ENCODE measurements around the gene NT5C1A. TPM values are rescaled to one million over a fixed set of nuclear protein-coding genes. Genes with fewer than 3 reads are reported as not detected.

Gene NT5C1A
- total RNA-seq, 1 experiment from 2014 or later = not detected

DNA sequence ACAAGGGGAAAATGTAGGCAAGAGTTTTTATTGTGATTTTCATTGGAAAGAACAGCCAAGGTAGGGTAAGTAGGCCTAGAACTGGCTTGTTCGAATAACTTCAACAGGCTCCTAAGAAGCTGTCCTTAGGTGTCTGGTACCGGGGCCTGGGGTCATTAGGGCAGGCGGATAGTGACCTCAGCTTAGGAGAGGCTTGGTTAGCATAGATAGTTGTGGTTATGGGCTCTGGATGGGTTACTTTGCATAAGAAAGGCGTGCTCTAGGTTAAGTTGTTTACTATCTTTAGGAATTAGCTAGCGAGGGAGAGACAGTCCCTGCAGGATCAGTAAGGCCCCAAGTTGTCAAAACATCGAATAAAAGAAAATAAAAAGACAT lies 40.0 kb upstream of the NT5C1A start:
- peaks cover 86% of the 10 kb centered on the region for H3K27me3 ChIP-seq (ENCODE audit: insufficient read depth, low read length)
- H2AK5ac ChIP-seq (ENCODE audit: insufficient read length, low read length) = no peak overlapping the region
- H4K91ac ChIP-seq (ENCODE audit: insufficient read length, low read depth, low read length) = no peak overlapping the region
- no peak overlapping the region for H2BK5ac ChIP-seq (ENCODE audit: insufficient read length, low read length)
- H3K4me2 ChIP-seq (ENCODE audit: insufficient read depth, insufficient read length, low read length) = no peak overlapping the region
- Mint-ChIP-seq H3K36me3 (ENCODE audit: insufficient read depth in 1 of 3, low read depth in 3 of 3) (no peaks in the 10 kb centered on the region), H3K4me1 (peaks cover 16 to 22% of the 10 kb centered on the region in 2 experiments), H3K27ac (peak overlapping the region in 1 of 3 experiments; percentile 50; a peak in 1 of 7 replicates), H3K9me3 (peaks cover 6 to 26% of the 10 kb centered on the region in 2 experiments; a peak in 4 of 5 replicates), H3K4me3 (no peak overlapping the region; a peak in 1 of 5 replicates), H3K27me3 (ENCODE audit: low read depth) (peaks cover 100% of the 10 kb centered on the region)
- DNase-seq = peak; percentile 76
- no peak overlapping the region for H3K23ac ChIP-seq (ENCODE audit: insufficient read length, low read depth, low read length)
- WGBS (ENCODE audit: extremely low coverage, insufficient read length, low lambda C conversion rate) = no CpG with 5 or more reads among the region's 6 CpGs
- no peak overlapping the region for H3T11ph ChIP-seq (ENCODE audit: low read length)
- no peaks in the 10 kb centered on the region for H3K4me1 ChIP-seq (ENCODE audit: insufficient read depth, low read length)
- no peak overlapping the region for H2BK12ac ChIP-seq (ENCODE audit: insufficient read length, low read depth, low read length)
- no peak overlapping the region for H3K56ac ChIP-seq (ENCODE audit: insufficient read length, low read depth, low read length)
- no peak overlapping the region for H4K5ac ChIP-seq (ENCODE audit: insufficient read length, low read depth, low read length)
- H2BK120ac ChIP-seq (ENCODE audit: low read depth, low read length, poor library complexity, severe bottlenecking) = no peak overlapping the region
- H3K27ac ChIP-seq (ENCODE audit: insufficient read length, low read depth, low read length) = no peak overlapping the region
- H3K18ac ChIP-seq (ENCODE audit: insufficient read length, low read depth, low read length) = no peak overlapping the region
- no peak overlapping the region for H4K8ac ChIP-seq (replicated peaks; ENCODE audit: insufficient read length, low read depth, low read length)
- H3K79me1 ChIP-seq (ENCODE audit: insufficient read depth, low read depth, low read length, poor library complexity, severe bottlenecking) = no peaks in the 10 kb centered on the region
- no peaks in the 10 kb centered on the region for H3K9me3 ChIP-seq (ENCODE audit: control insufficient read depth, low read depth, low read length)
- no peak overlapping the region for H2BK15ac ChIP-seq (ENCODE audit: low read depth, low read length)
- H3K14ac ChIP-seq (ENCODE audit: insufficient read depth, low read length) = no peak overlapping the region
- no peak overlapping the region for H2BK20ac ChIP-seq (ENCODE audit: low read depth, low read length, poor library complexity, severe bottlenecking)
- no peaks in the 10 kb centered on the region for H3K23me2 ChIP-seq (ENCODE audit: insufficient read length, low read depth, low read length, poor library complexity, severe bottlenecking)
- no peak overlapping the region for H2AFZ ChIP-seq (ENCODE audit: low read length)
- H3K9ac ChIP-seq (ENCODE audit: extremely low read depth, insufficient read length, low read length) = no peak overlapping the region
- TF ChIP-seq, protein P1, sequence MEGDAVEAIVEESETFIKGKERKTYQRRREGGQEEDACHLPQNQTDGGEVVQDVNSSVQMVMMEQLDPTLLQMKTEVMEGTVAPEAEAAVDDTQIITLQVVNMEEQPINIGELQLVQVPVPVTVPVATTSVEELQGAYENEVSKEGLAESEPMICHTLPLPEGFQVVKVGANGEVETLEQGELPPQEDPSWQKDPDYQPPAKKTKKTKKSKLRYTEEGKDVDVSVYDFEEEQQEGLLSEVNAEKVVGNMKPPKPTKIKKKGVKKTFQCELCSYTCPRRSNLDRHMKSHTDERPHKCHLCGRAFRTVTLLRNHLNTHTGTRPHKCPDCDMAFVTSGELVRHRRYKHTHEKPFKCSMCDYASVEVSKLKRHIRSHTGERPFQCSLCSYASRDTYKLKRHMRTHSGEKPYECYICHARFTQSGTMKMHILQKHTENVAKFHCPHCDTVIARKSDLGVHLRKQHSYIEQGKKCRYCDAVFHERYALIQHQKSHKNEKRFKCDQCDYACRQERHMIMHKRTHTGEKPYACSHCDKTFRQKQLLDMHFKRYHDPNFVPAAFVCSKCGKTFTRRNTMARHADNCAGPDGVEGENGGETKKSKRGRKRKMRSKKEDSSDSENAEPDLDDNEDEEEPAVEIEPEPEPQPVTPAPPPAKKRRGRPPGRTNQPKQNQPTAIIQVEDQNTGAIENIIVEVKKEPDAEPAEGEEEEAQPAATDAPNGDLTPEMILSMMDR (conservative IDR thresholded peaks at IDR 0.05) = no peak
- H4K20me1 ChIP-seq (ENCODE audit: control insufficient read depth, insufficient read depth, insufficient read length) = no peaks in the 10 kb centered on the region
- no peaks in the 10 kb centered on the region for H3K79me2 ChIP-seq (ENCODE audit: insufficient read depth, low read length)
- no peak overlapping the region for H3K4ac ChIP-seq (ENCODE audit: low read depth, low read length)
